HPDE6-E6E7 (cell line): Measurements from ENCODE around the gene HOXB5.

Source experiments
- DNase-seq: peaks from one replicate; pipeline ENCODE4 v3.0.0; 2011; ENCODE audit warnings: missing footprints; ENCODE audit errors: extremely low spot score

Gene HOXB5

GRCh38 chr17:48548523-48549280 lies 44.9 kb downstream of the HOXB5 start:
- no peak for DNase-seq

DNA sequence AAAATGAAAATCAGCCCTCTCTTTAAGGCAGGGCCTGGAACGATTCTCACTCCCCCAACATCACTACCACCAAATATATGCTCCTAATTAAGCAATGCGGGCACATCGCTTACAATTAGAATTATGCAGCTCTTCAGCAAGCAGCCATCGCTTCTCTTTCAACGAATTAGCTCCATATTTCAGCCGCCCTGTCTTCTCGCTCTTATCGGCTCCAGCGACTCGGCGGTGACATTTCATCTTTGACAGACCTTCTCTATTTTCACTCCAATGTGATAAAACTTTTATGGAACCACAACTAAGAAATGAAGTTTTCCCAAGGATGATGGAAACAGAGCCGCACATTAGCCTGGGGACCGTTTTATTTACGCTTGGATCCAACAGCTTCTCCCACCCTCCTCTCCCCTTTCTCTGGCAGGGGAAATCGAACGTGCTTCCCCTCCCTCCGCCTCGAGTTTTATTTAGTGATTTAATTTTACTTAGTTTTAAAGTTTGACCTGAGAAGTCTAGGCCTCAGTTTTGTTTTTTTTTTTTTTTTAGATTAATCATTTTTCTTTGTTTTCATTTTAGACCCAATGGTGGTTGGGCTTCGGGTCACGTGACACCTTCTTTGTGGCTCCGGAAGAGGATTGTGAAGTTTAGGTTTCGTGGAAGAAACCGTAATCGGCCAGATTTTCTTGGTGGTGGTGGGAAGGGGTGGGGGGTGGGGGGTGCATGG lies 45.6 kb downstream of the HOXB5 start:
- DNase-seq: no peak

DNA sequence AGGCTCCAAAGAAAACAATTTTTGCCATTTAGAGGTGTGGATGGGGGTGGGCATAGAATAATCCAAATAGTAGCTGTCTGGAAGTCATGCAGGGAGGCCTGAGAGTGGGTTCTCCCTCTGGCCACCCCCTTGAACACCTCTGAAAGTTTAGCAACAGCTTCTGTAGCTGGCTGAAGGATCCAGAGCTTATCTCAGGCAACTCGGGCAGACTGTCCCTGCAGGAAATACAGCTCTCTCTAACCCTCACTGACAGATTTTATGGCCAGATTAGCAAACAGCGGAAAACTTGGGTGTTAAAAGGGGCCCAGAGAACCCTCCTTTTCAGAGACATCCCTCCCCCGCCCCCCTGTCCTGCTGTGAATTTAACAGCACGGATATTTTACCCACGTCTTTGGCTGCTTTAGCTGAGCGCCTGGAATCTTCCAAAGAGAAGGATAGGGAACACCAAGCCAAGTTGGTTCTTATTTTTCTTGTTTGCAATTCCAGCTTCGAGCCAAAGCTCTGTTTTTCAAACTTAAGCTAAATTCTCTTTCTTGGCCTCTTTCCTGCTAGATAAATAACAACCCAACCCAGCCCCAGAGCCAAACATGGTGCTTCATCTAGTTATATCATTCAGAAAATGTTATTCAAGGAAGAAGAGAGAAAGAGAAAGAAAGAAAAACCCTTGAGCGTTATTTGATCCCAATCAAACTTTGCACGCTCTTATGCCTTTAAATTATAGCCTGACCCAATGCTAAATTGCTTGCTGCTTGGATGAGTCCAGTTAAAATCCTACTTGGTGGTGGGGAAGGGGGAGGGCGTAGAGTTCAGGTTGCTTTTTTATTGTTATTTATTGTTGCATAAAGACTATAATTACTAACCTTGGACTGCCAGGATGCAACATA lies 46.4 kb downstream of the HOXB5 start:
- no peak for DNase-seq

DNA sequence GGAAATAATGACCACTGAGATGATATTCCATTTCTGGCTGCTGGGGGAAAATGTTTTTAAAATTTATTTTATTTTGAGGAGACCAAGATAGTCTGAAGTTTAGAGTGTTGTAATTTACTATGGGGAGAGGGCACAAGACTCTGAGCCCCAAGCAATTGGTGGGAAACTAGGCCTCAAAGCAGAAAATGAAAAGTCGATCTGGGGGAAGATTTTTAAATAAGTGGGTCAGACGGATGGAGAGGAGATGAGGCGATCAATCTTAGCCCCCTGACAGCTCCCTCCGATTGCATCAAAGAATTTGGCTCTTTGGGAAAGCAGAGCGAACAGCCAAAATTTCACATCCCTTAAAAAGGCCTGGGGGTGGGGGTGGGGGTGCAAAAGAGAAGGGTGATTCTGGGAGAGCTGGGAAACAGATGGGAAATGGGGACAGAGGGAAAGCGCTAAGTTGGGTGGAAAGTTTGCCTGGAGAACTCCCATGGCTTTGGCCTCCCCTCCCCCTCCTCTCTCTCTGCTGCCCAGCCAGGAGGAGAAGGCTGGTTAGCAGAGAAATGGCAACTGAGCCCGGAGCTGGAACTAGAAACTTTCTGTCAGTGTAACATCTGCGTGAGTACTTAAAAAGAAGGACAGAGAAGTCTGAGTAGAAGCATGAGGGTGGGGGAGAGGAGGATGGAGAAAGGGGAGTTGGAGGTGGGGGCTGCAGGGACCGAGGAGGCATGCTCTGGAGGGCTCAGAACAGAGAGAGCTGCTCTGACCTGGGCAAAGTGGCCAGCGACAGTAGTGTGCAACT lies 47.2 kb downstream of the HOXB5 start:
- DNase-seq: no peak

DNA sequence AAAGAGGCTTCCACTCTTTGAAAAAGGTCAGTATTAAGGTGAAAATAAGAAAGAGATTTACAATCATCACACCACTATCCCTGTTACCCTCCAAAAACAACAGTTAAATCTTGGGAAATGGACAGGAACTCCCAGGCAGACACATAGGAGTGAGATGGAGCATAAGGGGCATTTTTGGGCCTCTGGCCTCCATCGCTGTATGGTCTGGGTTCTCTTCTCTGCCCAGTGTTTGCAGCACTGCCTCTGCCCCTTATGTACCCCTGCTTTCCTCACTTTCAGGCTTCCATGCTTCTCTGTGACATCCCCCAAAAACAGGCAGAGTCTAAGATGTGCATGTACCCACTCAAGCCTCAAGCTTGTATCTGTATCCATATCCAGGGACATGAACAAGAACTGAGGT lies 48.0 kb downstream of the HOXB5 start:
- DNase-seq: no peak

- no peak for DNase-seq
These were observed 48.6 kb downstream of the HOXB5 start, which contains the start of gene HOXB2 for GRCh38 chr17:48545022-48545375. TSS of gene HOXB2 (minus strand) at chr17:48545109. CDS start at chr17:48544911, 198 bp downstream.

DNA sequence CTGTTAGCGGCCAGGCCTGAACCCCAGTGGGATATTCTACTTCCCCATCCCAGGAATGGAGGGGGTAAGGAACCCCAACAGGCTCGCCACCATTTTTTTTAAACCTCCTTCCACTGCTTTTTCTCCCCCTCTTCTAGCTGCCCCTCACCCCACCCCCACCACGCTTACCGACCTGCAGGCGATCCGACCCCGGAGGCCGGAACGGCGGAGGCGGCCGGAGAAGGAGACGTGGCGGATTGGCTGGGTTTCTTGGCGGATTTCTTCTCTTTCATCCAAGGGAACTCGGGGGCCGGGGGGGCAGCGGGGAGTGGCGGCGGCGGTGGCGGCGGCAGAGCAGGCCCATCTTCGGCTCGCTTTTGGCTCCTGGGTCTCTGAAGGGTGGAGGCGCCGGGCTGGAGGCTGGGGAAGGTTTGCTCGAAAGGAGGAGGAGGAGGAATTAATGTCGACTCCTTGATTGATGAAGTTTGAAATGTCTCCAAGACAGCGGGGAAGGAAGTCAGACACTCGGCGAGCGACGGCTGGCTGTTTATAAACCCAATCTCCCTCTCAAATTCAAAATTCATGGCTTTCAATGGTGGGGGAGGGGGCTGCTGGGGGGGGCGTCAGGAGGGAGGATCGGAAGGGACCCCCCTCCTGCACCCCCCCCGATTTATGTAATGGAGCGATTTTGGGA lies 49.1 kb downstream of the HOXB5 start:
- DNase-seq: no peak

- DNase-seq: peak; percentile 20
These were observed 49.7 kb downstream of the HOXB5 start for GRCh38 chr17:48543854-48544348.

DNA sequence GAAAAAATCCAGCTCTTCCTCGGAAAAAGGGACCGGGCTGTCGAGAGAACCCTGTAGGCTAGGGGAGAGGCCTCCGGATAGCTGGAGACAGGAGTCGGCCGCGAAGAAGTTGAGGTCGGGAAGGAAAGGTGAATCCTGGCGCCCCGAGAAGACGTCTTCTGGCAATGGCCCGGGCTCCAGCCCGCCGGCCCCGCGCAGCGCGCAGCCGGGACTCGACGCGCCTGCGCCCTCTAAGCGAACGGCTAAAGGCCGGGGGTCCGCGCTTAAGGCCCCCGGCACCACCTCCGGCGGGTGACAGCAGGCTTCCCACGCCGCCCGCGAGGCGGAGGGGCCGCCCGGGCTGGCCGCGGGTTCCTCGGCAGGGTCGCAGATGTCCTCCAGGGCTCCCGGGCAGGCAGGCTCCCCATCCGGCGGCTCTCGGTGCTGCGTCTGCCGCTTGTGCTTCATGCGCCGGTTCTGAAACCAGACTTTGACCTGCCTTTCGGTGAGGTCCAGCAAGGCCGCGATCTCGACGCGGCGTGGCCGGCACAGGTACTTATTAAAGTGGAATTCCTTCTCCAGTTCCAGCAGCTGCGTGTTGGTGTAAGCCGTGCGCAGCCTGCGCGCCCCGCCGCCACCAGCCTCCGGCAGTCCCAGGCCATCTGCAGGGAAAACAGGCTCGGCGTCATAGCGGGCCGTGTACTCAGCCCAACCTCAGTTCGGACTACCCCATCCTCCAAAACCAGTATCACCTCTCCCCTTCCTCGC lies 50.3 kb downstream of the HOXB5 start:
- DNase-seq: peak; percentile 59

DNA sequence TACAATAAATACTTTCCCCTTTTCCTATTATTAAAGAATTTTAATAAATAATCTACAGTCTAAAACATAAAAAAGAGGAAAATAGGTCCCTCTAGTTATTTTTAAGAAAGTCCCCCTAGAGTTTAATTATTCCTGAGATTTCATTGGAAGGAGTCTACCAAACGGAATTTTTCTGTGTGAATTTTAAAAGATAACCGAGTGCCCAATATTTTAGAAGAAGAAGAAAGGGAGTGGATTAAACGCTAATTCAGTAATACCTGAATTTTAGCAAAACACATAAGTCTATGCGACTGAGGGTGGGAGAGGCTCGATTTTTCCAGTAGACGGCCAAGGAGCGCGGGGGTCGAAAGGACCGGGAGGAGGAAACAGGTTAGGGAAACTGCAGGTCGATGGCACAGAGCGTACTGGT lies 50.9 kb downstream of the HOXB5 start:
- DNase-seq: no peak

GRCh38 chr17:48542114-48542656 lies 51.4 kb downstream of the HOXB5 start:
- DNase-seq: no peak

- no peak for DNase-seq
These were observed 51.9 kb downstream of the HOXB5 start for GRCh38 chr17:48541577-48542113.
